GM18502 (cell line): ENCODE measurements around the gene GRAPL.
"Not testable (repeated sequence)": the region's sequence is repeated elsewhere in the genome, so short reads cannot be mapped to it uniquely, and the experiment has no call there.

Experiments used
- ATAC-seq: cut with Tn5 transposase; IDR thresholded peaks from one replicate; pipeline ENCODE4 v1.9.1; 2021; ENCODE audit warnings: mild to moderate bottlenecking; ENCODE audit not compliant: unreplicated experiment, poor library complexity

Gene GRAPL

GRCh38 chr17:19127148-19127980 lies at the start of gene GRAPL:
Gene GRAPL (plus strand): TSS chr17:19127589. CDS start chr17:19127620, 31 bp downstream.
- not testable (repeated sequence) for ATAC-seq

GRCh38 chr17:19088804-19089685 lies 38.3 kb upstream of the GRAPL start:
- not testable (repeated sequence) for ATAC-seq

- peak; percentile 54 for ATAC-seq
Measured at GRCh38 chr17:19090058-19090772, 37.2 kb upstream of the GRAPL start.

- not testable (repeated sequence) for ATAC-seq
Measured at GRCh38 chr17:19092737-19093683, 34.4 kb upstream of the GRAPL start.

- ATAC-seq, result not testable (repeated sequence)
Measured at GRCh38 chr17:19093684-19094438, 33.5 kb upstream of the GRAPL start.

GRCh38 chr17:19108517-19108916 lies 18.9 kb upstream of the GRAPL start:
- not testable (repeated sequence) for ATAC-seq

GRCh38 chr17:19110189-19111097 lies 16.9 kb upstream of the GRAPL start:
- peak; percentile 19 for ATAC-seq

- peak; percentile 84 for ATAC-seq
Measured at GRCh38 chr17:19111111-19111711, 16.2 kb upstream of the GRAPL start.

GRCh38 chr17:19111801-19112458 lies 15.5 kb upstream of the GRAPL start:
- not testable (repeated sequence) for ATAC-seq

- ATAC-seq, result not testable (repeated sequence)
Measured at GRCh38 chr17:19112459-19112826, 14.9 kb upstream of the GRAPL start.

- not testable (repeated sequence) for ATAC-seq
Measured at GRCh38 chr17:19118695-19119094, 8.7 kb upstream of the GRAPL start.

GRCh38 chr17:19125289-19125688 lies 2.1 kb upstream of the GRAPL start:
- not testable (repeated sequence) for ATAC-seq

- ATAC-seq, result not testable (repeated sequence)
Measured at GRCh38 chr17:19129500-19129899, 2.1 kb downstream of the GRAPL start.

GRCh38 chr17:19131108-19131507 lies 3.7 kb downstream of the GRAPL start:
- not testable (repeated sequence) for ATAC-seq

GRCh38 chr17:19131772-19132171 lies 4.4 kb downstream of the GRAPL start:
- not testable (repeated sequence) for ATAC-seq

- ATAC-seq, result not testable (repeated sequence)
Measured at GRCh38 chr17:19133793-19134192, 6.4 kb downstream of the GRAPL start.

GRCh38 chr17:19135391-19135790 lies 8.0 kb downstream of the GRAPL start:
- ATAC-seq, result not testable (repeated sequence)
